ENCODE measurements around the gene MGME1. TPM values are rescaled to one million over a fixed set of nuclear protein-coding genes. Genes with fewer than 3 reads are reported as not detected.

MGME1 gene
- total RNA-seq, 4 donors from 2014 or later, result 21.9 to 36.3 (median 33.5) TPM

- no peak for DNase-seq (ENCODE audit: low spot score in 2 of 2)
- 91 to 92% methylated on average over 14 of the region's 14 CpGs for WGBS, 2 donors
- TF ChIP-seq CTCF (IDR thresholded peaks at IDR 0.05) (no peak), POLR2A (IDR thresholded peaks at IDR 0.05) (no peak)
- intact Hi-C loops (cut with DNase I; ENCODE audit: low total_unique reads), result no loop called here
- H3K4me3 ChIP-seq (ENCODE audit: low read depth, poor library complexity, severe bottlenecking), result no peak overlapping the region
Measured at GRCh38 chr20:18011482-18011881, 42.7 kb downstream of the MGME1 start.

GRCh38 chr20:18011951-18012645 lies 43.3 kb downstream of the MGME1 start:
- H3K4me3 ChIP-seq (ENCODE audit: low read depth, poor library complexity, severe bottlenecking), result no peak overlapping the region
- TF ChIP-seq CTCF (IDR thresholded peaks at IDR 0.05) (no peak), POLR2A (IDR thresholded peaks at IDR 0.05) (no peak)
- 89 to 91% methylated on average over 21 of the region's 21 CpGs for WGBS, 2 donors
- intact Hi-C loops (cut with DNase I; ENCODE audit: low total_unique reads), result no loop called here
- no peak for DNase-seq (ENCODE audit: low spot score in 2 of 2)

- DNase-seq (ENCODE audit: low spot score in 2 of 2), result no peak
- intact Hi-C loops (cut with DNase I; ENCODE audit: low total_unique reads), result no loop called here
- TF ChIP-seq CTCF (IDR thresholded peaks at IDR 0.05), result no peak
- TF ChIP-seq POLR2A (IDR thresholded peaks at IDR 0.05), result no peak
- no peak overlapping the region for H3K4me3 ChIP-seq (ENCODE audit: low read depth, poor library complexity, severe bottlenecking)
- 92 to 97% methylated on average over 2 of the region's 2 CpGs for WGBS, 2 donors
Measured at GRCh38 chr20:18012901-18013300, 44.1 kb downstream of the MGME1 start.

- no peak overlapping the region for H3K4me3 ChIP-seq (ENCODE audit: low read depth, poor library complexity, severe bottlenecking)
- TF ChIP-seq POLR2A (IDR thresholded peaks at IDR 0.05) (no peak), CTCF (IDR thresholded peaks at IDR 0.05) (no peak)
- intact Hi-C loops (cut with DNase I; ENCODE audit: low total_unique reads), result no loop called here
- no peak for DNase-seq (ENCODE audit: low spot score in 2 of 2)
- 85 to 97% methylated on average over 6 of the region's 6 CpGs for WGBS, 2 donors
Measured at GRCh38 chr20:18014411-18014810, 45.6 kb downstream of the MGME1 start.

GRCh38 chr20:18016772-18017171 lies 48.0 kb downstream of the MGME1 start:
- no peak for TF ChIP-seq CTCF (IDR thresholded peaks at IDR 0.05)
- no peak for TF ChIP-seq POLR2A (IDR thresholded peaks at IDR 0.05)
- H3K4me3 ChIP-seq (ENCODE audit: low read depth, poor library complexity, severe bottlenecking), result no peak overlapping the region
- DNase-seq (ENCODE audit: low spot score in 2 of 2), result no peak
- 84 to 85% methylated on average over 3 of the region's 3 CpGs for WGBS, 2 donors
- intact Hi-C loops (cut with DNase I; ENCODE audit: low total_unique reads), result no loop called here

GRCh38 chr20:18018100-18018499 lies 49.3 kb downstream of the MGME1 start:
- no peak overlapping the region for H3K4me3 ChIP-seq (ENCODE audit: low read depth, poor library complexity, severe bottlenecking)
- 90 to 91% methylated on average over 10 of the region's 10 CpGs for WGBS, 2 donors
- intact Hi-C loops (cut with DNase I; ENCODE audit: low total_unique reads), result no loop called here
- no peak for DNase-seq (ENCODE audit: low spot score in 2 of 2)
- no peak for TF ChIP-seq CTCF (IDR thresholded peaks at IDR 0.05)
- TF ChIP-seq POLR2A (IDR thresholded peaks at IDR 0.05), result no peak
